Measurements from ENCODE around the gene FXYD4. TPM values are rescaled to one million over a fixed set of nuclear protein-coding genes. Genes with fewer than 3 reads are reported as not detected.

Gene FXYD4
- total and polyA plus RNA-seq, 2 of the 8 experiments (the other 6 are each of a cell fraction or from before 2014, with no cell fraction given) = not detected

DNA sequence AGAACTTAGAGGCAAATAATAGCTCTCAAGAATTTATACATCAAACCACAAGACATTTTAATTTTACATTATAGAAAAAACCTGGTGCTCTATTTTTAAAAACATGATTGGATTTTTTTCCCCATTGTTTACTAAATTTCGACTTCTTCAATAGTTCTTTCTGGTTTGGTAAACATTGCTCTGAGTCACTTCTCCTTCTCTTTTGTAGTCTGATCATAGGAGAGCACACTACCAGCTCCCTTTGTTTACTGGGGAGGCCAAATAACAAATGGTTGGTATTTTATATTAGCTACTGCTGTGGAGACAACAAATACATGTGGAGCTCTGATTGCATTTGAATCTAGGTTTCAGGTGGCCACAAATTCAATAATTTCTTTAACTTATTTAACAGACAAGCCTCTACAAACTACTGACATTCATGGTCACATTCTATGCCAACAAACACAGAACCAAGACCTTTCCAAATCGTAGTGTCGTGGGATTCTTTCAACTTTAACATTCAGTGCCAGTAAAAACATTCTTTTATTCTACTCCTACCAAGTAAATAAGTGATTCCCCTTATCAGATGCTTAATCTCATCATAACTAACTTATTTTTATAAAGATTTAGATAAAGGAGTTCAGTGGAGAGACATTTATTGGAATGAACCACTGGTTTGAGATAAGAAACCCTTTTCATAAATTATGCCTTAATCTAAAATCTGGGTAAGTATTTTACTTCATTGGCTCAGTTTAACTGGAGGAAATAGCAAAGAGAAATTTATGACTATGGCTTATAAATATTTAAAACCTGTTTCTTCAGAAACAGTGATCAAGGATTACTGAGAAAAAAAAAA lies 17.7 kb upstream of the FXYD4 start (continued):
- TF ChIP-seq, protein P1, sequence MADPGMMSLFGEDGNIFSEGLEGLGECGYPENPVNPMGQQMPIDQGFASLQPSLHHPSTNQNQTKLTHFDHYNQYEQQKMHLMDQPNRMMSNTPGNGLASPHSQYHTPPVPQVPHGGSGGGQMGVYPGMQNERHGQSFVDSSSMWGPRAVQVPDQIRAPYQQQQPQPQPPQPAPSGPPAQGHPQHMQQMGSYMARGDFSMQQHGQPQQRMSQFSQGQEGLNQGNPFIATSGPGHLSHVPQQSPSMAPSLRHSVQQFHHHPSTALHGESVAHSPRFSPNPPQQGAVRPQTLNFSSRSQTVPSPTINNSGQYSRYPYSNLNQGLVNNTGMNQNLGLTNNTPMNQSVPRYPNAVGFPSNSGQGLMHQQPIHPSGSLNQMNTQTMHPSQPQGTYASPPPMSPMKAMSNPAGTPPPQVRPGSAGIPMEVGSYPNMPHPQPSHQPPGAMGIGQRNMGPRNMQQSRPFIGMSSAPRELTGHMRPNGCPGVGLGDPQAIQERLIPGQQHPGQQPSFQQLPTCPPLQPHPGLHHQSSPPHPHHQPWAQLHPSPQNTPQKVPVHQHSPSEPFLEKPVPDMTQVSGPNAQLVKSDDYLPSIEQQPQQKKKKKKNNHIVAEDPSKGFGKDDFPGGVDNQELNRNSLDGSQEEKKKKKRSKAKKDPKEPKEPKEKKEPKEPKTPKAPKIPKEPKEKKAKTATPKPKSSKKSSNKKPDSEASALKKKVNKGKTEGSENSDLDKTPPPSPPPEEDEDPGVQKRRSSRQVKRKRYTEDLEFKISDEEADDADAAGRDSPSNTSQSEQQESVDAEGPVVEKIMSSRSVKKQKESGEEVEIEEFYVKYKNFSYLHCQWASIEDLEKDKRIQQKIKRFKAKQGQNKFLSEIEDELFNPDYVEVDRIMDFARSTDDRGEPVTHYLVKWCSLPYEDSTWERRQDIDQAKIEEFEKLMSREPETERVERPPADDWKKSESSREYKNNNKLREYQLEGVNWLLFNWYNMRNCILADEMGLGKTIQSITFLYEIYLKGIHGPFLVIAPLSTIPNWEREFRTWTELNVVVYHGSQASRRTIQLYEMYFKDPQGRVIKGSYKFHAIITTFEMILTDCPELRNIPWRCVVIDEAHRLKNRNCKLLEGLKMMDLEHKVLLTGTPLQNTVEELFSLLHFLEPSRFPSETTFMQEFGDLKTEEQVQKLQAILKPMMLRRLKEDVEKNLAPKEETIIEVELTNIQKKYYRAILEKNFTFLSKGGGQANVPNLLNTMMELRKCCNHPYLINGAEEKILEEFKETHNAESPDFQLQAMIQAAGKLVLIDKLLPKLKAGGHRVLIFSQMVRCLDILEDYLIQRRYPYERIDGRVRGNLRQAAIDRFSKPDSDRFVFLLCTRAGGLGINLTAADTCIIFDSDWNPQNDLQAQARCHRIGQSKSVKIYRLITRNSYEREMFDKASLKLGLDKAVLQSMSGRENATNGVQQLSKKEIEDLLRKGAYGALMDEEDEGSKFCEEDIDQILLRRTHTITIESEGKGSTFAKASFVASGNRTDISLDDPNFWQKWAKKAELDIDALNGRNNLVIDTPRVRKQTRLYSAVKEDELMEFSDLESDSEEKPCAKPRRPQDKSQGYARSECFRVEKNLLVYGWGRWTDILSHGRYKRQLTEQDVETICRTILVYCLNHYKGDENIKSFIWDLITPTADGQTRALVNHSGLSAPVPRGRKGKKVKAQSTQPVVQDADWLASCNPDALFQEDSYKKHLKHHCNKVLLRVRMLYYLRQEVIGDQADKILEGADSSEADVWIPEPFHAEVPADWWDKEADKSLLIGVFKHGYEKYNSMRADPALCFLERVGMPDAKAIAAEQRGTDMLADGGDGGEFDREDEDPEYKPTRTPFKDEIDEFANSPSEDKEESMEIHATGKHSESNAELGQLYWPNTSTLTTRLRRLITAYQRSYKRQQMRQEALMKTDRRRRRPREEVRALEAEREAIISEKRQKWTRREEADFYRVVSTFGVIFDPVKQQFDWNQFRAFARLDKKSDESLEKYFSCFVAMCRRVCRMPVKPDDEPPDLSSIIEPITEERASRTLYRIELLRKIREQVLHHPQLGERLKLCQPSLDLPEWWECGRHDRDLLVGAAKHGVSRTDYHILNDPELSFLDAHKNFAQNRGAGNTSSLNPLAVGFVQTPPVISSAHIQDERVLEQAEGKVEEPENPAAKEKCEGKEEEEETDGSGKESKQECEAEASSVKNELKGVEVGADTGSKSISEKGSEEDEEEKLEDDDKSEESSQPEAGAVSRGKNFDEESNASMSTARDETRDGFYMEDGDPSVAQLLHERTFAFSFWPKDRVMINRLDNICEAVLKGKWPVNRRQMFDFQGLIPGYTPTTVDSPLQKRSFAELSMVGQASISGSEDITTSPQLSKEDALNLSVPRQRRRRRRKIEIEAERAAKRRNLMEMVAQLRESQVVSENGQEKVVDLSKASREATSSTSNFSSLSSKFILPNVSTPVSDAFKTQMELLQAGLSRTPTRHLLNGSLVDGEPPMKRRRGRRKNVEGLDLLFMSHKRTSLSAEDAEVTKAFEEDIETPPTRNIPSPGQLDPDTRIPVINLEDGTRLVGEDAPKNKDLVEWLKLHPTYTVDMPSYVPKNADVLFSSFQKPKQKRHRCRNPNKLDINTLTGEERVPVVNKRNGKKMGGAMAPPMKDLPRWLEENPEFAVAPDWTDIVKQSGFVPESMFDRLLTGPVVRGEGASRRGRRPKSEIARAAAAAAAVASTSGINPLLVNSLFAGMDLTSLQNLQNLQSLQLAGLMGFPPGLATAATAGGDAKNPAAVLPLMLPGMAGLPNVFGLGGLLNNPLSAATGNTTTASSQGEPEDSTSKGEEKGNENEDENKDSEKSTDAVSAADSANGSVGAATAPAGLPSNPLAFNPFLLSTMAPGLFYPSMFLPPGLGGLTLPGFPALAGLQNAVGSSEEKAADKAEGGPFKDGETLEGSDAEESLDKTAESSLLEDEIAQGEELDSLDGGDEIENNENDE (IDR thresholded peaks at IDR 0.05; ENCODE audit: insufficient replicate concordance, low read length) = no peak
- TF ChIP-seq RFX5 (IDR thresholded peaks at IDR 0.05; ENCODE audit: borderline replicate concordance, low read depth, low read length) = no peak
- no peak for TF ChIP-seq YY1 (IDR thresholded peaks at IDR 0.05; ENCODE audit: low read depth, low read length)
- TF ChIP-seq TAF7 (optimal IDR thresholded peaks at IDR 0.05; ENCODE audit: borderline replicate concordance, low read depth, low read length) = no peak
- no peak for TF ChIP-seq FOSL1 (IDR thresholded peaks at IDR 0.05; ENCODE audit: insufficient read depth, low read depth, low read length)
- no peak for TF ChIP-seq CREB1 (IDR thresholded peaks at IDR 0.05)
- no peak for TF ChIP-seq ASH2L (IDR thresholded peaks at IDR 0.05; ENCODE audit: low read length)

Measured in H1 (cell line).